GM19240 (cell line): ENCODE data around the gene TGM3.

ENCODE experiments used
- DNase-seq: peaks from one replicate; pipeline ENCODE4 v3.0.0; 2011; ENCODE audit warnings: low spot score; ENCODE audit not compliant: insufficient read length

The TGM3 gene

DNA sequence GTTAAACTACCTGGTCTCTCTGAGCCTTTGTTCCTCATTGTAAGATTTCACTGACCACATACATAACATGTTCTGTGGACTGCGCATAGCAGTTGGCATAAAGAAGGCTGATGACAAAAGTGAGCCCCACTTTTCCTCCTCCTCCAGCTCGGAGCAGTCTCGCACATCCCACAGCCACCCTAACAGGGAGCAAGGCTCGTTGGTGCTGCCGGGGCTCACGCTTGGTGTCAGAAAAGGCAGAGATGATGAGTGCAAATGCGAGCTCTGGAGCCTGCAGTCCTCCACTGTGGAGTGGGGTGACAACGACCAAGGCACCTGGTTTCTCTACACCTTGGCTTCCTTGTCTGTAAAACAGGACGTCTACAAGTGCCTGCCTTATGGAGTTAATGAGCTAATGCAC is 9.7 kb downstream of the TGM3 start:
- no peak for DNase-seq

DNA sequence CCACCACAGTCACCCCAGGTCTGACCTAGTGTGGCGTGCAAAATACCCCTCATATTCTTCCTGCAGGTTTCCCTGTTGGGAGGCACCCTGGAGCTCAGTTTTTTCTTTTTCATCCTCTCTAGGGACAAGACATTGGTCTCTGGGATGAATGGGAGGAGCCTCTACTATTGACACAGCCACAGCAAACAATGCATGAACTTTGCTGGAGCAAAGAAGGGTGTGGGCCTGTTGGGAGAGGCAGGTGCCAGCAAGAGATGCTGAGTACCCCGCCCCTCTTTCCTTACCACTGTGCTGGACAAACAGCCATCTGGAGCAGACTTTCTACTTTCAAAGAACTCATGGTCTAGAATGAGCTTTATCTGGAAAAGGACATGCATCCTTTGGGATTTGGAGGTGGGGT is 10.1 kb downstream of the TGM3 start:
- no peak for DNase-seq

- DNase-seq: no peak
These were observed 11.3 kb downstream of the TGM3 start for GRCh38 chr20:2307136-2307535.

- DNase-seq: no peak
These were observed 15.5 kb downstream of the TGM3 start for GRCh38 chr20:2311329-2311728.

GRCh38 chr20:2312876-2313275 is 17.1 kb downstream of the TGM3 start:
- no peak for DNase-seq

GRCh38 chr20:2313316-2313715 is 17.5 kb downstream of the TGM3 start:
- no peak for DNase-seq

- no peak for DNase-seq
These were observed 19.1 kb downstream of the TGM3 start for GRCh38 chr20:2314759-2315439.

GRCh38 chr20:2315440-2315778 is 19.6 kb downstream of the TGM3 start:
- DNase-seq: no peak

DNA sequence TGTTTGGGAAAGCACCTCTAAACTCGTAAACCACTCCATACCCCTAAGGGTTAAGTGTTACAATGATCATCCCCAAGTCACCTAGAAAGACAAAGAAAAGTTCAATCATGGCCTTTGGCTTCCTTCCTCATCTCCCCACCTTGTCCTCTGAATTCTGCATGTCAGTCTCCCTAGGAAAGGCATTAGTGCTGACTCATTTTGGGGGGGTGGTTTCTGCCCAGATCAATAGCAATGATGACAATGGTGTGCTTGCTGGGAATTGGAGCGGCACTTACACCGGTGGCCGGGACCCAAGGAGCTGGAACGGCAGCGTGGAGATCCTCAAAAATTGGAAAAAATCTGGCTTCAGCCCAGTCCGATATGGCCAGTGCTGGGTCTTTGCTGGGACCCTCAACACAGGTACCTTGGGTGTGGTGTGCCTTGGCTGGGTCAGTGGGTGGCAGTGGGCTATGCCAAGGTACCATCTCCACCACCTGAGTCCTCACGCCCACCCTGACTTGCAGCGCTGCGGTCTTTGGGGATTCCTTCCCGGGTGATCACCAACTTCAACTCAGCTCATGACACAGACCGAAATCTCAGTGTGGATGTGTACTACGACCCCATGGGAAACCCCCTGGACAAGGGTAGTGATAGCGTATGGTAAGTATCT is 21.2 kb downstream of the TGM3 start:
- no peak for DNase-seq

DNA sequence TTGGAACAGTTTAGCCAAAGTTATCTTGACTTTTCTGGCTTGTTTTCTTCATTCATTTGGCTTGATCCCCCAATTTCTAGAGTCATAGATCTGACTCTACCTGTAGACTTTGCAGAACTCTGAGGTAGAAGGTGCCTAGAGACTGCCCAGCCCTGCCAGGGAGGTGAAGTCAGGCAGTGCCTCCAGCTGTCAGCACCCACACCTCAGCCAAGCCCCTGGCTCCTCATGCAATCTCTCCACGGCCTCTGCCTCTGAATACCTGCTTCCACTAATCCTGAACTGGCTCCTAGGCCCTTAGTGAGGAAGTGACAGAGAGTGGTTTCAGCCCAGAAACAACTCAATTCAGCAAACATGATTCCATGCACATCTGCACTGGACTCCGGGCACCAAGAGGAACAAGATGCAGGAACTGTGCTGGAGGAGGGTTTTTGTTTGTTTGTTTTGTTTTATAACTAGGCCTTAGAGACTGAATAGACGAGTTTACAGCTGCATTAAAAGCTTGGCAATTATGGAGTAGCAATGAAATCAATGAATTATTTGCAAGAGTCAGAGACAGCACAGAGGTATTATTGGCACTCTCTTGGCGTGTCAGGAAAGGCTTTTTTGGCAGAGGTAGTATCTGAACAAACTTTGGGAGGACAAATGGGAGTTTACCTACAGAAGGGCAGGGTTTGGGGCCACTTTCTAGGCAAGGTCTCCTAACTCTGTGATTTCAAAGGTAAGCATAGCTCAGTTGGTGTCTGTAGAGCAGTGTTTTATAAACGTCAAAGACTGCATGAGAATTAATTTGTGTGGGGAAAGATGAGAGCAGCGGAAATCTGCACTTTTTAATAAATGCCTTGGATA is 25.2 kb downstream of the TGM3 start:
- no peak for DNase-seq

DNA sequence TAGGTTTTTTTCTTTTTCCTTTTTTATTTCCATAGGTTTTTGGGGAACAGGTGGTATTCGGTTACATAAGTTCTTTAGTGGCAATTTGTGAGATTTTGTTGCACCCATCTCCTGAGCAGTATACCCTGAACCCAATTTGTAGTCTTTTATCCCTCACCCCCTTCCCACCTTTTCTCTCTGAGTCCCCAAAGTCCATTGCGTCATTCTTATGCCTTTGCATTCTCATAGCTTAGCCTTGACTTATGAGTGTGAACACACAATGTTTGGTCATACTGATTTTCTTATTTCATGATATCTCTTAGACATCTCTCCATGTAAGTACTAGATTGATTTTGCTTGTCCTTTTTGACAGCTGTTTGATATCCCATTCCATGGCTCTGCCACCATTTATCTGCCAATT is 27.2 kb downstream of the TGM3 start:
- no peak for DNase-seq

- DNase-seq: no peak
These were observed 30.2 kb downstream of the TGM3 start for GRCh38 chr20:2326046-2326445.

GRCh38 chr20:2327620-2328555 is 32.1 kb downstream of the TGM3 start:
- DNase-seq: no peak

DNA sequence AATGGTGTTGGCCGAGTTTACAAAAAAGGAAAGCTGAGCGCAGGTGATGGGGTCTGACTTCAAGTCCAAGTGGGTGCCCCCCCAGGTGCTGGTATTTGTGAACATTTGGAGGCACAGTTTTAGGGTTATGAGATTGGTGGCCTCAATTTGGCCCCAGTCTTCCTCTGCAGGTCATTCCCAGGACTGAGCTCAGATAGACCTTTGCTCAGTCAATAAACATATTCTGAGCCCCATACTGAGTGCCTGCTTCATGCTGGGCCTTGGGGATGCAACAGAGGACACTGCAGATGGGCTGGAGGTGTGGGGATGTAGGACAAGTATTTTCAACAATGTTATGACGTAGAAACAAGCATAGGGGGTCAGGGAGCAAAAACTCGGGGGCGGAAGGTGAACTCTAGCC is 33.5 kb downstream of the TGM3 start:
- DNase-seq: no peak

- no peak for DNase-seq
These were observed 34.4 kb downstream of the TGM3 start for GRCh38 chr20:2330090-2330695.

DNA sequence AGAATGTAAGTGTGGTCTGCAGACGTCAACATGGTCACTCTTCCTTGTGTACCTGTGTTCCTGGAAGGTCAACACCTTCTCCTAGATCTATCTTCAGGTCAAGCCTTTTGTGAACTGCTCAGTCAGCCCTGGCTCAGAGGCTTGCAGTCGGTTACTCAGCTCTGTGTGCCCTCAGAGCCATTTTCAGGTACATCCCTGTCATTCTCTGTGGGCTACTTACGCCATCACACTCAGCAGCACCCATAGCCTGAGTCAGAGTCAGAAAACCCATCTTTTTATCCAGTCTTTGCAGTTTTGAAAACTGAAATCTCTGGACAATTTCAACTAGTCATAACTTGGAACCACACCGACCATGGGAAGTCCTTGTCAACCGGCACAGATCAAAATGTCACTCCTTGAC is 35.3 kb downstream of the TGM3 start:
- DNase-seq: no peak

- DNase-seq: no peak
These were observed 36.2 kb downstream of the TGM3 start for GRCh38 chr20:2331901-2332565.

GRCh38 chr20:2332711-2333110 is 36.9 kb downstream of the TGM3 start:
- no peak for DNase-seq

DNA sequence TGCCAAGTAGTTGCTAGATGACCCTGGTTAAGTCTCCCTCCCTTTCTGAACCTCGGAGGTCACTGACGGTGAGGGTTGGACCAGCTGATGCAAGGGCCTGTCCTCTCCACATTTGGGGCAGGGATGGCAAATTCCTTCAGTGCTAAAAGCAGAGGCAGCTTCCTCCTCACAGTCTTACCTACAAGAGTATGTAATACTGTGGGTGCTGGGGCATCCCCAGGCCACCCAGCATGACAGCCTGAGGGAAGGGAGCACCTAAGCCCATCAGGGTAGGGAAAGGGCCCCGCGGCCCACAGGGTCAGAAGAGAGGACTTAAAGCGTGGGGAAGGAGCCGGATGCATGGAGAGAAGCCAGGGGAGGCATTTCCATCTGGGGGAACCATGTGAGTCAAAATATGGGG is 38.0 kb downstream of the TGM3 start:
- no peak for DNase-seq

GRCh38 chr20:2335096-2335870 is 39.5 kb downstream of the TGM3 start:
- no peak for DNase-seq
